GM10248 (cell line): ENCODE results near the gene PNKD.

ENCODE experiments used
- CTCF ChIA-PET: fragments of 300-600 bp; sonication (Branson Sonifier 250); formaldehyde crosslinking; extraction: SDS; loops from one replicate; lab custom pipeline; 2021; ENCODE audit warnings: antibody characterized with exemption; lab: Yijun Ruan, JAX
- POLR2A ChIA-PET: fragments of 350-650 bp; sonication (Branson Sonifier 250); formaldehyde crosslinking; extraction: SDS; loops from one replicate; lab custom pipeline; 2020; ENCODE audit warnings: antibody characterized with exemption; lab: Yijun Ruan, JAX
- DNase-seq: peaks from one replicate; pipeline ENCODE4 v3.0.0; 2012; ENCODE audit errors: extremely low spot score
- TF ChIP-seq, protein P1 (sequence below): IDR thresholded peaks from 2 replicates; pipeline ENCODE4 v1.5.1; 2012; ENCODE audit warnings: mild to moderate bottlenecking, low read depth; ENCODE audit errors: extremely low read depth, missing control alignments, control extremely low read depth

PNKD gene

DNA sequence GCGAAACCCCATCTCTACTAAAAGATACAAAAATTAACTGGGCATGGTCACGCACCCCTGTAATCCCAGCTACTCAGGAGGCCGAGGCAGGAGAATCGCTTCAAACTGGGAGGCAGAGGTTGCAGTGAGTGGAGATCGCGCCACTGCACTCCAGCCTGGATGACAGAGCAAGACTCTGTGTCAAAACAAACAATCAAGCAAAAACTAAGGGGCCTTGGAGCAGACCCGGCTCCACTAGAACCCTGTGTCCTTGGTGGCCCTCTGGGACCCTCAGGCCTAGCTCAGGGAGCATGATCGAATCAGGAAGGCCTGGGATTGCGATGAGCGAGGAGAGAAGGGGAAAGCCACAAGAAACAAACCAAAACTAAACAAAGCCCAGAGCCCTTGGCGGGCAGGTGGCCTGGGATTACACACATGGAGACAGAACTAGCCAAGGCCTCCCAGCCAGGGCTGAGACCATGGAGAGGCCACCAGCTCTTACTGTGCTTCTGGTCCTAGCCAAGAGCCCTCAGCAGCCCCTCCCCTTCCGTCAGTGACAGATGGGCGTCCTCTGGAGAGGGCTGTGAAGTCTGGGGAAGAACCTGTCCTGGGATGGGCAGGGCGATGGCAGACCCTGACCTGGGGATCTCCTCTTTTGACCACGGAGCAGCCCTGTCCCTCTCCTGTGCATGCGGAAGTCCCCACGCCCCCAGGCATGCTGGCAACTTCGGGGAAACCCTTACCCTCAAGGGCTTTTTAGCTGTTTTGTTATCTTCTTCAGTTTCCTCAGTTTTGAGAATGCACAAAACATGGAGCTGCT is 58.9 kb downstream of the PNKD start:
- ChIA-PET POLR2A (no interaction called here), CTCF (interaction anchor here (0.8 to 3.6 kb wide), 15 partner anchors 9 to 104 kb away, joined by 3 to 17 read pairs (median 4); partner anchors contain the start of gene CATIP)
- peak; percentile 75 for DNase-seq
- TF ChIP-seq, protein P1, sequence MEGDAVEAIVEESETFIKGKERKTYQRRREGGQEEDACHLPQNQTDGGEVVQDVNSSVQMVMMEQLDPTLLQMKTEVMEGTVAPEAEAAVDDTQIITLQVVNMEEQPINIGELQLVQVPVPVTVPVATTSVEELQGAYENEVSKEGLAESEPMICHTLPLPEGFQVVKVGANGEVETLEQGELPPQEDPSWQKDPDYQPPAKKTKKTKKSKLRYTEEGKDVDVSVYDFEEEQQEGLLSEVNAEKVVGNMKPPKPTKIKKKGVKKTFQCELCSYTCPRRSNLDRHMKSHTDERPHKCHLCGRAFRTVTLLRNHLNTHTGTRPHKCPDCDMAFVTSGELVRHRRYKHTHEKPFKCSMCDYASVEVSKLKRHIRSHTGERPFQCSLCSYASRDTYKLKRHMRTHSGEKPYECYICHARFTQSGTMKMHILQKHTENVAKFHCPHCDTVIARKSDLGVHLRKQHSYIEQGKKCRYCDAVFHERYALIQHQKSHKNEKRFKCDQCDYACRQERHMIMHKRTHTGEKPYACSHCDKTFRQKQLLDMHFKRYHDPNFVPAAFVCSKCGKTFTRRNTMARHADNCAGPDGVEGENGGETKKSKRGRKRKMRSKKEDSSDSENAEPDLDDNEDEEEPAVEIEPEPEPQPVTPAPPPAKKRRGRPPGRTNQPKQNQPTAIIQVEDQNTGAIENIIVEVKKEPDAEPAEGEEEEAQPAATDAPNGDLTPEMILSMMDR: no peak

DNA sequence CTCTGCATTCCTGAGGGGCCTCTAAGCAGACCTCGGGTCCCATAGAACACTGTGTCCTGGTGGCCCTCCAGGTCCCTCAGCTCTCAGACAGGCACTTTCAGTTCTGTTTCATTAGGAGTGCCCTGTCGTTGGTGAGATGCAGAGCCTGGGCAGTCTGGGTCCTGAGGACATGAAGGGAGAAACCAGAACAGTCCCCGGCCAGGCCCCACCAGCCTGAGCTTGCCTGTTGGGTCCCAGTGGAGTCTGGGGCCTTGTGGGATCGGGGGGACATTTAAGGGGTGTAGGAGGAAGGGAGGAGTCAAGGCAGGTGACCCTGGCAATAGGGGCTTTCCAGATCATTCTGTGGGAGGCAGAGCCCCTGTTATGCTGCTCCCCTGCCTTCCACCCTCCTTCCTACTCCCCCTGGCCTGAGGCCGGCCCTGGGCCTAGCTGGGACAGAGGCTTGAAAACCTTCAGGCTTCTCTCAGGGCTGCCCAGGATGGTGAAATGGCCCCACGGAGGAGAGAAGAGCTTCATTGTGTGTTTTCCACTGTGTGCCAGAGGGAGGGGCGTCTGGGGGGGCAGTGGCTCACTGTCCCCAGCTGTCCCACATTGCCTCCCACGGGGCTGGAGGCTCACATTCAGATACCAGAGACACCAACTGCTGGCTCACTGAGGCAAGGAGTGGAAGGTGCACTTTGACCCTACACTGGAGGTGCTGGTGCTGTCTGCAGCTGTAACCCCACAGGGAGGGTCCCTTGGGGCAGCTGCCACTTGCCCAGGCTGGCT is 59.7 kb downstream of the PNKD start:
- peak; percentile 68 for DNase-seq
- ChIA-PET POLR2A (no interaction called here), CTCF (interaction anchor here (0.8 to 3.6 kb wide), 16 partner anchors 10 to 517 kb away, joined by 3 to 17 read pairs (median 4); partner anchors contain the start of gene CATIP)

DNA sequence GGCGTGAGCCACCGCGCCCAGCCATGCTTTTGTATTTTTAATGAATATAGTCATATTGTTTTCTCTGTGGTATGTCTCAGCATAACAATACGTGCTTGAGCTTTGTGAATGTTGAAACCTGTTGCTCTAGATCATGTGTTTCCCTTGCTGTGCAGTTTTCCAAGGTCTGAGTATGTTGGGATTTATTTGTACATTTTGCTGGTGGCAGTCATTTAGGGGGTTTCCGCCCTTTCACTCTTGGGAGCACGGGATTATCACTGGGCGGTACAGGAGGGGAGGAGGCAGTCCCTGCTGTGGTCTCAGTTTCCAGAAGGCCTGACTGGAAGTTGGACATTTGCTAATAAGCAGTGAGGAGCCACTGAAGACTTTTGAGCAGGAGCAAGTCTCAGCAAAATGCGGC is 61.4 kb downstream of the PNKD start:
- TF ChIP-seq, protein P1: no peak
- CTCF ChIA-PET: interaction anchor here (1.0 to 1.5 kb wide), 3 partner anchors 16 to 65 kb away, joined by 3 read pairs; no protein-coding TSS in a partner anchor
- no peak for DNase-seq
- POLR2A ChIA-PET: no interaction called here

More for the DNA sequence above, 59.7 kb downstream of the PNKD start:
- TF ChIP-seq, protein P1: no peak

DNA sequence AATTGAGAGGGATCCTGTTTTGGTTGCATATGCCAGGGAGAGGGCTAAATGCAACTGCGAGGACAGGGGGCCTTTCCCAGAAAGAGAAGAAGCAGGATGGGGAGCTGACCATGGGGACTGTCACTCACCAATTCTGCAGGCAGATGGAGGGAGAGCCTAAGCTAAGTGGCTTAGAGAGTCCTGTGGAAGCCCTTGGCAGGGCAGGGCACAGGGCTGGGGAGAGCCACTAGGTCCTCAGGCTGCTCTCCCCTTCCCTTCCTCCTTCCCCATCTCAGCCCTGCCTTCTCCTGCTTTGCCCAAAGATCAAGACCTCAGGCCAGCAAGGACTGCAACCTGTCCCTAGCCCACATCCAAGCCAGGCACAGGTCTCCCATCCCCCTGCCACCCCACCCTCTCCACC is 62.0 kb downstream of the PNKD start:
- TF ChIP-seq, protein P1: no peak
- POLR2A ChIA-PET: no interaction called here
- CTCF ChIA-PET: interaction anchor here (1.0 to 1.5 kb wide), 2 partner anchors 30 to 64 kb away, joined by 3 read pairs; no protein-coding TSS in a partner anchor
- DNase-seq: no peak

DNA sequence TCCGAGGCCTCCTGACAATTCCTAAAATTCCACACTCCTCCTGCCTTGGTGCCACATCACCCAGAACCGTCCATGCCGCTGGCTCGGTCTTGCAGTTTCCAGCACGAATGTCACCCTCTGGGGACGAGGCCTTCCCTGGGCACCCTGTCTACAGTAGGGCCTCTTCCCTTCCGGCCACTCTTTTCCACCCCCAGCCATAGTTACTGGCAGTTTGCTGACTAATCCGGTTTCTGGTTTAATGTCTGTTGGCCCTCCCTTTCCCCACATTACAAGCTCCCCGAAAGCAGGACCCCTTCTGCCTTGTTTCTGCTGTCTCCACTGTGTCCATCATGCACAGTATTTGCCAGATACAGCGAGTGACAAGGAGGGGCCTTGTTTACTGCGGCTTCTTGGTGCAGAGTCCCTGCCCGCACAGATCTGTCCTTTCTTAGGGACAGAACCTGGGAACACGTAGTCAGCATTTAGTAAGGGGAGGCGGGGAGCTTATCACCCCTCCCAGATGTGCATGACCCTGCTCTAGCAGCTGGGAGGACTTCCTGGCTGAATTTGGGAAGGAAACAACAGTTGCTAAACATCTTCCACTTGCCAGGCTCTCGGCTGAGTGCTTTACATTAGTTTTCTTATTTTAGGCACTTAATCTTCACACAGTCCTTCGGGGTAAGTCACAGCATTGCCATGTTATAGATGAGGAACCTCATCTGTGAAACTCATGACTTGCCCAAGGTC is 62.8 kb downstream of the PNKD start:
- ChIA-PET CTCF (interaction anchor here (0.8 to 1.0 kb wide), 2 partner anchors 10 to 23 kb away, joined by 3 read pairs; partner anchors contain the start of gene CATIP), POLR2A (no interaction called here)
- no peak for DNase-seq
- TF ChIP-seq, protein P1: no peak

DNA sequence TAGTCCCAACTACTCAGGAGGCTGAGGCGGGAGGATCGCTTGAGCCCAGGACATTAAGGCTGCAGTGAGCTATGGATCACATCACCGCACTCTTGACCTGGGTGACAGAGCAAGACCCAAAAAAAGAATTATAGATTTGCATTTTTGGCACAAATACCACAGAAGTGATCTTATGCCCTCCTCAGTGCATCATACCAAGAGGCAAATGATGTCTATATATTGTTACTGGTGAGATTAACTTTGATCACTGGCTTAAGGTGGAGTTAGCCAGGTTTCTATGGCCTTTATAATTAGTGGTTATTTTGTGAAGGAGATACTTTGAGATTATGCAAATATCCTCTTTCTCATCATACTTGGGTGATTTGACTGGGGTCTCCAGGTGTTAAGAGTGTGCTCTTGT is 64.2 kb downstream of the PNKD start:
- POLR2A ChIA-PET: no interaction called here
- CTCF ChIA-PET: interaction anchor here (1.4 to 1.7 kb wide), 2 partner anchors 22 to 33 kb away, joined by 3 to 6 read pairs; partner anchors contain the start of gene CATIP
- no peak for DNase-seq
- TF ChIP-seq, protein P1: no peak
